ENCODE results near the gene MBD5.

- TF ChIP-seq, protein P1, sequence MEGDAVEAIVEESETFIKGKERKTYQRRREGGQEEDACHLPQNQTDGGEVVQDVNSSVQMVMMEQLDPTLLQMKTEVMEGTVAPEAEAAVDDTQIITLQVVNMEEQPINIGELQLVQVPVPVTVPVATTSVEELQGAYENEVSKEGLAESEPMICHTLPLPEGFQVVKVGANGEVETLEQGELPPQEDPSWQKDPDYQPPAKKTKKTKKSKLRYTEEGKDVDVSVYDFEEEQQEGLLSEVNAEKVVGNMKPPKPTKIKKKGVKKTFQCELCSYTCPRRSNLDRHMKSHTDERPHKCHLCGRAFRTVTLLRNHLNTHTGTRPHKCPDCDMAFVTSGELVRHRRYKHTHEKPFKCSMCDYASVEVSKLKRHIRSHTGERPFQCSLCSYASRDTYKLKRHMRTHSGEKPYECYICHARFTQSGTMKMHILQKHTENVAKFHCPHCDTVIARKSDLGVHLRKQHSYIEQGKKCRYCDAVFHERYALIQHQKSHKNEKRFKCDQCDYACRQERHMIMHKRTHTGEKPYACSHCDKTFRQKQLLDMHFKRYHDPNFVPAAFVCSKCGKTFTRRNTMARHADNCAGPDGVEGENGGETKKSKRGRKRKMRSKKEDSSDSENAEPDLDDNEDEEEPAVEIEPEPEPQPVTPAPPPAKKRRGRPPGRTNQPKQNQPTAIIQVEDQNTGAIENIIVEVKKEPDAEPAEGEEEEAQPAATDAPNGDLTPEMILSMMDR (conservative IDR thresholded peaks at IDR 0.05; ENCODE audit: low read length), result no peak
- TF ChIP-seq EZH2phosphoT487 (IDR thresholded peaks at IDR 0.05; ENCODE audit: borderline replicate concordance, low read depth, low read length), result no peak
These were observed 85.4 kb downstream of the MBD5 start for GRCh38 chr2:148106331-148106730.
